GM21526 (cell line): ENCODE results near the gene GAPDHS.

Experiments used
- ATAC-seq: cut with Tn5 transposase; IDR thresholded peaks from one replicate; pipeline ENCODE4 v1.9.1; 2021; ENCODE audit warnings: moderate library complexity; ENCODE audit not compliant: unreplicated experiment, low FRiP score

GAPDHS gene

DNA sequence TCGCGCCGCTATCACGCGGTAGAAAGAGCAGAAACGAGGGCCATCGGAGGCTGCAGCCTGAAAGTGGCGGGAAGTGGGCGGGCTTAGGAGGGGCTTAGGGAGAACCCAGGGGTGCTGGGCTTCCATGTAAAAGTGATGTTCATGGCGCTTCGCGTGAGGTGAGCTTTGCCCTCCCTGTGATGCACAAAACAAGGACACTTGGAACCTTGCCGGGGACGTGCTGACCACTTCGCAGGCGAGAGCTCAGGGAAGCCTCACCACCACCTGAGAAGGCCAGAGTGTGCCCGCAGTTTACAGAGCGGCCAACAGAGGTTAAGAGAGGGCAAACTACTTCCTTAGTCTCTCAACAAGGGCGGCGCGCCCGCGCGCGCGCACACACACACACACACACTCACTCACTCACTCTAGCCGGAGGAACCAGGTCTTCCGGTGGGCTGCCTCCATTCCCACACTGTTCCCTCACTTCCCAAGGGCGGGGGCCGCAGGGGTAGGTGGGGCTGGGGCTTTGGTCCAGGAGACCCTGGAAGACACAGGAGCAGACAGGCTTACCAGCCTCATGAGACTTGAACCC lies 651 bp downstream of the GAPDHS start:
- ATAC-seq = no peak

DNA sequence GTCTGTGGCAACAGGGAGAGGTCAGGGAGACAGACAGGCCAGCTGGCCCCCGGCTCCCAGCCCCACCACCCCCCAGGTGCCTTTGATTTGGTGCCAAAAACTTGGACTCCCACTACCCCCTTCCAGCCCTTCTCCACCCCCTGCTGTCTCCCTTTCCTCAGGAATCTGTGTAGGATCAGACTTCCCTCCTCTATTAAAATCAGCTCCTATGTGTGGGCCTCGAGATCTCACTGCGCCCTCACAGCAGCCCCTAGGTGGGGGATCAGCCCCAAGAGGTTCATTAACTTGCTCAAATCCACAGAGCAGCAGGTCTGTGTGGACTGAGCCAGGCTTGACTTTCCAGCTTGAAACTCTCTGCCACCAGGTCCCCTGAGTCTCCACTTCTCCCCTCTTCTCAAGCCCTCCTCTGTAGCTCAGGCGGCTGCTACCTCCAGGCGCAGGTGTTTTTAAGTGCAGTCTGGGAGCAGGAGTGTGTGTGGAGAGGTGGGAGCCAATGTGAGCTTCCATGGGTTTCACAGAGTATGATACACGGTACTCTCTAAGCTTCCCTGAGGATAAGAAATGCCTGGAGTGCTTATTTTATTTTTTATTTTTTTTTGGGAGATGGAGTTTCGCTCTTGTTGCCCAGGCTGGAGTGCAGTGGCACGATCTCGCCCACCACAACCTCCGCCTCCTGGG lies 1.7 kb downstream of the GAPDHS start:
- ATAC-seq = no peak

DNA sequence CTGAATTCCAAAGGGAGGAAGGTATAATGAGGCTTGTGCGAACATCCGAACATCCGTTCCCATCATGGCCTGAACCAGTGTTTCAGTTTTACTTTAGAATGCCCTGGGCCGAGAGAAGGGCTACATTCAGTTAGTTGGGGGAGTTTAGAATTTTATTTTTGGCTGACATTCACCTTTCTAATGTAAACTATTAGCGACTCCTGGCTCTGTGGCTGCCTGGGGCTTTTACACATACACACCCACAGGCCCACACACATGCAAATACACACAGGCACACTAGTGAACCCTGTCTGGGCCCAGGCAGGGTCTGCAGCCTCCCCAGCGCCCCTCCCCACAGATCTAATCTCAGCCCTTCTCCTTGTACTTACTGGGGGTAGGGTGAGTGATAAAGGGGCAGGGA lies 6.1 kb downstream of the GAPDHS start:
- ATAC-seq = no peak

GRCh38 chr19:35539850-35540249 lies 6.6 kb downstream of the GAPDHS start:
- no peak for ATAC-seq

DNA sequence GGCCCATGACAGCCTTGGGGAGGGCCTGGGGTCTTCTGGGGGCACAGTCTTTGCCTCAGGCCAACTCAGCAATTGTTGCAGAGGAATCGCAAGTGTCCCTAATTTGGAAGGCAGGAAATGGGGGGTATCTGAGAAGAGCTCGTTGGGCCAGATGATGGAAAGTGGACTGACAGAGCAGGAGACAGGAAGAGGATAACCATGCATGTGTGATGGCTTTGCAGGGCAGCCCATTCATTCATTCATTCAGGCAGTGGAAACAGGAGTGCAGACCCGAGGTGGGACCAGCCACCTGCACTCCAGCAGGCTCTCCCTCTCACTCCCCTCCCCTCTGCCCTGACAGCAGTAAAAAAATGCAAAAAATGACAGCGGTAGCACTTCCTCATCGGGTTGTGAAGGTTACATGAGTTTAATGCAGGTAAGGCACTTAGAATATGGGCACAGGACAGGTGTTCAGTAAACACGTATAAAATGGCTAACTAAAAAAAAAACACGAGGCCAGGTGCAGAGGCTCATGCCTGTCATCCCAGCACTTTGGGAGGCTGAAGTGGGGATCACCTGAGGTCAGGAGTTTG lies 7.2 kb downstream of the GAPDHS start:
- no peak for ATAC-seq

DNA sequence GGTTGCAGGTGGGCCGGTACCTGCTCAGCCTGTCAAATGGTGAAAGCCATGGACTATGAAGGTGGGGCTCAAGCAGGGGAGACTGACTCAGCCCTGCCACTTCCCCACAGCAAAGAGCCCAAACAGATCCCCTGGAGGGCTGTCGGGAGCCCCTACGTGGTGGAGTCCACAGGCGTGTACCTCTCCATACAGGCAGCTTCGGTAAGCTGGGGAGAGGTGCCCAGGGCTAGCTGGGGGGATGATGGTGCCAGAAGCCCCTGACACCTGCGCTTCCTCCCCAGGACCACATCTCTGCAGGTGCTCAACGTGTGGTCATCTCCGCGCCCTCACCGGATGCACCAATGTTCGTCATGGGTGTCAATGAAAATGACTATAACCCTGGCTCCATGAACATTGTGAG lies 9.0 kb downstream of the GAPDHS start:
- no peak for ATAC-seq

DNA sequence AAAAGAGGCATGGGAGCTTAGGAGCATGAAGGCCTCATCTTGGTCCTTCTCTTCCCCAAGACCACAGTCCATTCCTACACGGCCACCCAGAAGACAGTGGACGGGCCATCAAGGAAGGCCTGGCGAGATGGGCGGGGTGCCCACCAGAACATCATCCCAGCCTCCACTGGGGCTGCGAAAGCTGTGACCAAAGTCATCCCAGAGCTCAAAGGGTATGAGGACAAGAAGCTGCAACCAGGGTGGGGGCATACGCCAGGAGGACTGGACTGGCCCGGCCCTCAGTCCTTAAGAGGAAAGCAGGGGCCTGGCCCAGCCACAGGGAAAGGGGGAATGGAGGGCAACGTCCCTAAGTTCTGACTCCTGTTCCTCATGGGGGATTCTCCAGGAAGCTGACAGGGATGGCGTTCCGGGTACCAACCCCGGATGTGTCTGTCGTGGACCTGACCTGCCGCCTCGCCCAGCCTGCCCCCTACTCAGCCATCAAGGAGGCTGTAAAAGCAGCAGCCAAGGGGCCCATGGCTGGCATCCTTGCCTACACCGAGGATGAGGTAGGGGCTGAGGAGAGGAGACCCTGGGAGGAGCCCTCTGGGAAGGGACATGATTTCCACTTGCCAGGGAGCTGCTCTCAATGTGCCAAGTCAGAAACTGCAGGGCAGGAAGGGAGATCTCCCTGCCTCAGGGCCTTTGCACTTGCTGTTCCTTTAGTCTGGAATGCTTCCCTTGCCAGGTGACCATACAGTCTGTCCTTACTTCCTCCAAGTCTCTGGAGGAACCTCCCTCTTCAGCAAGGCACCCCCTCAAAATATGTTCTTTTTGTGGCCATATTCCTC lies 10.2 kb downstream of the GAPDHS start:
- ATAC-seq = no peak

GRCh38 chr19:35544110-35544802 lies 11.0 kb downstream of the GAPDHS start:
- no peak for ATAC-seq

GRCh38 chr19:35545001-35545854 lies 12.0 kb downstream of the GAPDHS start, which contains the start of gene TMEM147:
TMEM147 (plus strand) TSS chr19:35545626; CDS start chr19:35545740, 114 bp downstream.
- no peak for ATAC-seq

DNA sequence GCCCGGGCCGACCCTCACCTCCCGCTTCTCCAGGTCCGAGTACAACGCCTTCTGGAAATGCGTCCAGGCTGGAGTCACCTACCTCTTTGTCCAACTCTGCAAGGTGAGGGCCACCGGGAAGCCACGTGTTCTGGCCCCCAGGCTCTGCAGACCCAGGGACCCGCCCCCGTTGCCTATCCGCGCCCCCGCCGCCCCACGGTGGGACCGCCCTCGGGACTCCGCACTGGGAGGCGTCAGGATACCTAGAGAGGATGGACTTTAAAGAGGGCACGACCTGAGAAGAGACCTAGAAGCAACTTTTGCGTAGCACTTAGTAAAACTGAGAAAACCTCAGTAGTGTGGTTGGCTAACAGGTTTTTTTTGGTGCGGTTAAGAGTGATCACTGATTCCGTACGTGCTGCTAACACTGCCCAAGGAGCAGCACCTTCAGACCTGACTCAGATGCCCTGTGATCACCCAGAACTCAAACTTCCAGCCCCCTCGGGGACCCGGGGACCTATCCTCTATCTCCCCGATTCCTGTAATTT lies 12.7 kb downstream of the GAPDHS start:
- no peak for ATAC-seq

- no peak for ATAC-seq
Observed at GRCh38 chr19:35546532-35546931, 13.3 kb downstream of the GAPDHS start.

- ATAC-seq = no peak
Observed at GRCh38 chr19:35549174-35549788, 16.0 kb downstream of the GAPDHS start.

DNA sequence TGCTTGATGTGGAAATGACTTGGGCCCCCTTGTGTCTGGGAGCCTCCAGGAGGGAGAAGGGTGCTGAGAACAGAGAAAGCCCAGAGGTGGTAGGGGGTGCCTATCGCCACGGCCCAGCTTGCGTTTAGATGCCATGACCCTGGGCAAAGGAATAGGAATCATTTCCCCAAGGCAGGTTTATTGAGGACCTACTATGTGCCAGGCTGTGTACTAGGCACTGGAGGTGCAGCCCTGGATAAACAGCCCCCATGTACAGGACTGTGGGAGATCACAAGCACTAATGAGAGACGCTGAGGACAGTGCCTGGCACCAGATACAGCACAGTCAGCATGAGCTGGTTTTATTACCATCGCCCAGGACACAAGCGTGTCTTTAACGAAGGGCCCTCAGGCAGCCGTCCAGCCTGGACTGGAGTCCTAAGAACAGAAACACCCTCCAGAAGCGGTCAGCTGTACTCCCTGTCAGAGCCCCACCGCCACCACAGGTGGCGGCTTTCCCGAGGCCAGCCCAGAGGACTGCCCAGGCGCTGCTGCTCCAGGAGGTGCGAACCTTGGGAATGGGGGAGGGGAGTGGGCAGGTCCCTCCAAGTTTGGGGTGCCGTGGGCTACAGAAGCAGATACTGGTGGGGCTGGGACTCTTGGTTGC lies 16.7 kb downstream of the GAPDHS start:
- no peak for ATAC-seq

GRCh38 chr19:35551091-35551810 lies 18.0 kb downstream of the GAPDHS start:
- ATAC-seq = no peak

DNA sequence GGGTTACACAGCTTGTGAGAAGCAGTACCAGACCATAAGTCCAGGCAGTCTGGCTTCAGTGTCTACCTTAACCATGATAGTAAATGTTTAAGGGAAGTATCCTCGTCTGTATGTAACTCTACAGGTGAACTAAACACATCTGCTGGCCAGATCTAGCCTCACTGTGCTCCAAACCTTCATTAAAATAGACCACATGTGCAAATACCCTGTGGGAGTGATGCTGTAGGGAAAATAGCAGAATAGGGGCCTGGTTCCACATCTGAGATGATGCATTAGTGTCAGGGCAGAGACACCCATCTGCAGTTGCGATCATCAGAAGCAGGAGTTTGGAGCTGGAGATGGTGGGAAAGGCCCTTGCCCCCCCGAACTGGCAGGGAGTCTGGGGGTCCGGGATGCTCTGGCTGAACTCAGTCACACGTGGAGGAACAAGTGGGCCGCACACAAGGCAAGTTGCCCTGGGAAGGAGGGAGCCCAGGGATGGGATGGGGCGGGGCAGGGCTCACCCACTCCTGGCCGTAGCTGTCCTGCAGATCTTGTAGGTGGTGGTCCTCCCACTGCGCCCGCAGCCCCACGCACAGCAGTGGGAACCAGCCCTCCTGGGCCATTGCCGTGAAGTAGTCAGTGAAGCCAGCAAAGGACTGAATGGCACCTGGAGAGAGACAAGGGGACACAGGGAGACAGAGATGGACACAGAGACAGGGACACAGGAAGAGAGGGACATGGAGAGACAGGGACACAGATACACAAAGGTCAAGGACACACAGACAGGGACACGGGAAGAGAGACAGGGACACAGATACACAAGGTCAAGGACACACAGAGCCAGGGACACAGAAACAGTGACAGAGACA lies 19.5 kb downstream of the GAPDHS start:
- no peak for ATAC-seq

DNA sequence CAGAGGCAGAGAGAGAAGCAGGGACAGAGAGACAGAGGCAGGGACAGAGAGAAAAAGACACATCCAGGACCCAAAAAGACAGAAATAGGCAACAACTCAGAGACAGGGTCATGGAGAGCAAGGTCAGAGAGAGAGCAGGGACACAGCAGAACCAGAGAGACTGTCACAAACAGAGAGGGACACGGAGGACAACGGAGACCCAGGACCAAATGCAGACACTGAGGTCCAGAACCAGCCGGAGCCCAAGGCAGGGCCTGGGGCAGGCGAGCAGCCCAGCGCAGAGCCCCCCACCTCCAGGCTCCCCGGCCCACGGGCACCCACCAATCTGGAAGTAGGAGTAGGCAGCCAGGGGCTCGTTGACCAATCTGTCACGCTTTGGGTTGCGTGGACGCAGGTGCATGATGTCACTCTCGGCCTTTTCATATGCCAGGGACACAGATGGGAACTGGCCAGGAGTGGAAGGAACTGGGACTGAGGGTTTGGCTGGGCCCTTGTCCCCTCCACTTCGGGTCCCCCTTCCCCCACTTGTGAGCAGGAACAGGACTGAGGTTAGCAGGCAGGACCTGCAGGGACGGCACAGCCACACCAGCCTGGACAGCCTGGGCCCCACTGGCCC lies 20.2 kb downstream of the GAPDHS start:
- no peak for ATAC-seq

DNA sequence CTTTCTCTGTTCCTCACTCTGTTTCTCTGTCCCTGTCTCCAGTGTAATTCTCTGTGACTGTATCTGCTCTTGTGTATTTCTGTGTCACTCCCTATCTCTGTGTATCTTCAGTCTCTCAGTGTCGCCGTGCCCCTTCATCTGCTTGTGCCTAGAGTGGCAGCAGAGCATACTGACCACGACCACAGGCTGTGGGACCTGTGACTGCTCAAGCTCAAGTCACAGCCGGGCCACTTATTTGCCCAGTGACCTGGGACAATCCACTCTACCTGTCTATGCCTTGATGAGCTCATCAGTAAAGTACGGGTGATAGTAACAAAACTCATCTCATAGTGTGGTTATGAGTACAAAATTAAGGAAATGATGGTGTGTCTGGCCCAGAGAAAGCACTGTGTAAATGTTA lies 20.8 kb downstream of the GAPDHS start:
- no peak for ATAC-seq
